DMS 273 (cell line): ENCODE data around the gene SYCP1.
"Not testable (repeated sequence)": the region's sequence is repeated elsewhere in the genome, so short reads cannot be mapped to it uniquely, and the experiment has no call there.

Experiments
- DNase-seq: peaks from one replicate; lab custom pipeline; 2025; ENCODE audit not compliant: unreplicated experiment; lab: John Stamatoyannopoulos, UW

The SYCP1 gene

DNA sequence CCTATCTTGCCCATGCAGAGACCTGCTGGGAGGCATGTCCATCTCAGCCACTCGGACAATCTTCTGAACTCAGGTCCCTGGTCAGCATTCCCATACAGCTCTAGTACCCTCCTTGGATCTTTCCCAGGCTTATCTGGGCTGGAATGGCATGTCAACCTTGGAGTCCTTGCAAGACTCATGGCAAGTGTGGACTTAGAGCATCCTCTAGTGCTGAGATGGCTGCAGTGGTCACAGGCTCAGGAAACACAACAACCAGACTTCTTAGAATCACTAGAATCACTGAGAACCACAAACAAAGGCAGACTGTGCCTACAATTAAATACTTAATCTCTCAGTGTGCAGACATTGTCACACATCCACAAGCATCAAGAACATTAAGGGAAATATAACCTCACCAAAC, 101.9 kb downstream of the SYCP1 start:
- DNase-seq = peak; percentile 11

GRCh38 chr1:114959423-114959822, 104.8 kb downstream of the SYCP1 start:
- no peak for DNase-seq

GRCh38 chr1:114976891-114977290, 122.2 kb downstream of the SYCP1 start:
- no peak for DNase-seq

- peak; percentile 82 for DNase-seq
These were observed 124.7 kb downstream of the SYCP1 start for GRCh38 chr1:114979278-114979891.

- DNase-seq = no peak
These were observed 127.6 kb downstream of the SYCP1 start for GRCh38 chr1:114982251-114982650.

DNA sequence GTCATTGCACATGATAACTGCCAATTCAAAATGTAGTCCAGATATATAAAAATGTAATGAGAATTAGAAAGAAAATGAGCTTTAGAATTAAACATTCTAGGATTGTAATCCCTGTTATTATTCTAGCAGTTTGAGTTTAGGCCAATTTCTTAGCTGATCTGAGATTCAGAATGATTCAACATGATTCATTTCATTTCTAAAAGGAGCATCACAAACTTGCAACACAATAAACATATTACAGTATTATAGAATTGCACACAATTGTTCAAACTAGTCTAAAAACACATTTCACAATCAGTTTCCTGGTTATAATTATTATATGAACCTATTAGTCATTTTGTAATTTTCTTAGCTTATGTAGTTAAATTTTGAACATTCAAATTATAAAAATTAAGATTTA, 131.6 kb downstream of the SYCP1 start:
- no peak for DNase-seq

GRCh38 chr1:114988095-114988494, 133.4 kb downstream of the SYCP1 start:
- no peak for DNase-seq

- DNase-seq = no peak
These were observed 143.0 kb downstream of the SYCP1 start for GRCh38 chr1:114997510-114998289.

DNA sequence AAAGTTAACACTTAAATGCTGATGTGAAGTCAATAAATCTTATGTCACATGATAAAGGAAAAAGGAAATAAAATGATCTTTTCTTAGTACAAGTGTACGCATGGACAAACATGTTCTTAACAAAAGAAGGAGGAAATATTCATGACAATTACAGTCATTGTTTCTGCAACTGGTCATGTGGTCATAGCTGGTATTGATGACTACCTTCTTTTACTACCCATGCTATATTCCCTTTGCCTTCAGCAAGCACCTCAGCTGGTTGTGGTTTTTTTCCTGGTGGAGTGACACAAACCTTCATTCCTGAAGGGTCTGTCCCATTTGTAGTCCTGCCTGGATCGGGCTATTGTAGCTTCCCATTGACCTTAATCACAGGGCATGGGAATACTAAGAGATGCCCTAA, 151.5 kb downstream of the SYCP1 start:
- DNase-seq = no peak

- no peak for DNase-seq
These were observed 157.3 kb downstream of the SYCP1 start for GRCh38 chr1:115012006-115012405.

DNA sequence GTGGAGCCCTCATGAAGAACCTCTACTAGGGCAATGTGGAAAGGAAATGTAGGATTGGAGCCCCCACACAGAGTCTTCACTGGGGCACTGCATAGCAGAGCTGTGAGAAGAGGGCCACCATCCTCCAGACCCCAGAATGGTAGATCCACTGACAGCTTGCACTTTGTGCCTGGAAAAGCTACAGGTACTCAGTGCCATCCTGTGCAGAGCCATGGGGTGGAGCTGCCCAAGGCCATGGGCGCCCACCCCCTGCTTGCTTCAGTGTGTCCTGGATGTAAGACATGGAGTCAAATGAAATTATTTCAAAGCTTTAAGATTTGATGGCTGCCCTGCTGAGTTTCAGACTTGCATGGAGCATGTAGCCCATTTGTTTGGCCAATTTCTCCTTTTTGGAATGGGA, 157.8 kb downstream of the SYCP1 start:
- DNase-seq = no peak

DNA sequence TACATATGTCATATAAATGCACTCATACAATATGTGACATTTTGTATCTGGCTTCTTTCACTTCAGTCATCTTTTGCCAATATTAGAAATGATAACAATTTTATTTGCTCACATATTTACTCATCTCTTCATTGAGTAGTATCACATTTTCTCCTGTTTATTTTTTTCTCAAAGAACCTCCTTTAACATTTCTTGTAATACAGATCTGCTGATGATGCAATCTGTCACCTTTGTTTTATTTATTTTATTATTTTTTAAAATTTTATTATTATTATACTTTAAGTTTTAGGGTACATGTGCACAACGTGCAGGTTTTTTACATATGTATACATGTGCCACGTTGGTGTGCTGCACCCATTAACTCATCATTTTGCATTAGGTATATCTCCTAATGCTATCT, 159.1 kb downstream of the SYCP1 start:
- DNase-seq = no peak

GRCh38 chr1:115019549-115019948, 164.9 kb downstream of the SYCP1 start:
- DNase-seq = not testable (repeated sequence)

DNA sequence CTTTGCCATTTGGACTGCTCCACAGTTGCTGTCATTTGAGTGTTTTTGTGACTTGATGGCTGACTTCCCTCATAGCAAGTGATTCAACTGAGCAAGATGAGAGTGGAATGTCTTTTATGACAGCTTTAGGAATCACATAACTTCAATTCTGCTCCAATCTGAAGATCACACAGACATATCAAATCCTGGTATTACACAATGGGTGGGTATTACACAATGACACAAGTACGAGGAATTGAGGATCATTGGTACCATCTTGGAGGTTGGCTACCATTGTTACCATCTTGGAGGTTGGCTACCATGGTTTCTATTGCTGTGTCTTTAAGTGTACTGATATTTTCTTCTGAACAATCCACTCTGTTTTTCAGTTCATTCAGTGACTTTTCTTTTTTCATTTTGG, 166.5 kb downstream of the SYCP1 start:
- no peak for DNase-seq

DNA sequence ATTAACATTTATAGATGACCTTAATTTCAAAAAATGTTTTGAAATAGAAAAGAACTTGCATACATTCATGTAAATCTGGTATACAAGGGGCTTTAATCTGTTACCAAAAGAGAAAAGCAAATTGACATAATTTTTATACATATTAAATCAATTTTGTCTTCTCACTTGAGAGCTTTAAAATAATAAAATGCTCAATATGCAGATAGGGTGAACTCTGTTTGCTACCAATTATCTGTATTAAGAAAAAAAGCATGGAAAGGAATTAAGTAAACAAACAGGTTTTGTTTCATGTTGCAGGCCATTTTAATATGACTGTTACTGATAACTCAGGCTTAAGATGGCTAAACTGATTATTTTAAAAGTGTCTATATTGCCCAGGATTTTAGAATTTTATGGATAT, 168.9 kb downstream of the SYCP1 start:
- DNase-seq = no peak

- DNase-seq = no peak
These were observed 174.9 kb downstream of the SYCP1 start, which contains the start of gene TSHB for GRCh38 chr1:115029526-115029925. Gene TSHB, plus strand, starts transcription at chr1:115029826. Its CDS starts 3,537 bp downstream, at chr1:115033363.

GRCh38 chr1:115031595-115031994, 176.9 kb downstream of the SYCP1 start:
- no peak for DNase-seq

- DNase-seq = no peak
These were observed 181.0 kb downstream of the SYCP1 start for GRCh38 chr1:115035652-115036051.

DNA sequence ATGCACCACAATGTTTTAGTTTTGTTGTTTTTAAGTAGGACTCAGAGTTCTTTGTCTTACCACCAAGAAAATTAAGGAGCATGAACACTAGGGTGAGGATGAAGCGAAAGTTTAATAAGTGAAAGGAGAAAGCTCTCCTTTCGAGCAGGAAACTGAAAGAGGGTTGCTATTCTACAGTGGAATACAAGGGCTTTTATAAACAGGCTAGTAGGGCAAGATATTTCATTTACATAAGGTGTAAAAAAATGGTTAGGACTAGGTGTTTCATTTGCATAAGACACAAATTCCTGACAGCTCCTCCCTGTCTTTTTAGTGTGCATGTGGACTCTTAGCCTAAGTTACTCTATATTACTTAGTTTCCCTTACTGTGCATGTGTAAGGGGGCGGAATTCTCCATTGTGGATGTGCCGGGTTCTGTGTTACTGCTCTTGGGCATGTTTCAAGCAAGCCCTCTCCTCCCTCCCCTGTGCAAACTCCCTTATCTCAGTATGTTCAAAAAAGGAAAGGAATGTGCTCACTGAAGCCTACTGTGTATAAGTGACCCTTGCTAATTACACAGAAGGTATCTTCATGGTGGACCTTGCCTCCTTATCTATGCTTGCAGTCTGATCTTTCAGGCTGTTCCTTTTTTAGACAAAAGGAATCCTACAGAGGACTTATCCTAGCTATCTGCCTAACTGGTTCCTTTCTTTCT, 182.3 kb downstream of the SYCP1 start:
- DNase-seq = no peak

DNA sequence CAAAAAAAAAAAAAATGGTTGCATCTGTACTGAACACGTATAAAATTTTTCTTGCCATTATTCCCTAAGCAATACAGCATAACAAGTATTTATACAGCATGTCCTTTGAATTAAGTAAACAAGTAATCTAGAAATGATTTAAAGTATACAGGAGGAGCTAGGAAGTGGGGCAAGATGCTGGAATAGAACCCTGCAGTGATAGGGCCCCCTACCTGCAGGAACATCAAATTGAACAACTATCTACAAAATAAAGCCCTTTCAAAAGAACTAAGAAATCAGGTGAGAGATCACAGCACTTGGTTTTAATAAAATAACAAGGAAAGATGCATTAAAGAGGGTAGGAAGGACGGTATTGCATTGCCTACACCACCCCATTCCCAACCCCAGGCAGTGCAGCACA, 185.8 kb downstream of the SYCP1 start:
- no peak for DNase-seq

- DNase-seq = peak; percentile 41
These were observed 187.0 kb downstream of the SYCP1 start for GRCh38 chr1:115041654-115042053.
